Sigmoid colon (tissue), 3 donors: ENCODE results near the gene PDLIM5.
"Not testable (repeated sequence)": the region's sequence is repeated elsewhere in the genome, so short reads cannot be mapped to it uniquely, and the experiment has no call there.

Source experiments
- CTCF ChIP-seq, 4 experiments: fragments of 450-650 bp in 3 of 4; fragments of 200-600 bp in 1 of 4; IDR thresholded peaks; one replicate each; pipeline ENCODE4 v1.5.1; 2016 to 2019; ENCODE audit warnings: antibody characterized with exemption in 4 of 4, mild to moderate bottlenecking in 3 of 4, moderate library complexity in 2 of 4
- POLR2A ChIP-seq, 2 donors: fragments of 450-650 bp; IDR thresholded peaks; one replicate each; pipeline ENCODE4 v1.6.1; 2016; ENCODE audit warnings: antibody characterized with exemption in 2 of 2, mild to moderate bottlenecking in 2 of 2, moderate library complexity in 2 of 2

- not testable (repeated sequence) for TF ChIP-seq POLR2A, CTCF (IDR thresholded peaks at IDR 0.05)
Measured at GRCh38 chr4:94402439-94402838, 49.3 kb upstream of the PDLIM5 start.
